Memory B cell (primary cell): ENCODE data around the gene PNPLA6.
A peak's percentile ranks its signal among the peaks of the same experiment; 100 is the strongest.
"Not testable (repeated sequence)": the region's sequence is repeated elsewhere in the genome, so short reads cannot be mapped to it uniquely, and the experiment has no call there.

ENCODE experiments used
- ATAC-seq: fragments of 150-1000 bp; cut with Tn5 transposase; 2 replicates; pipeline ENCODE4 v1.10.0; 2021; ENCODE audit warnings: low read depth, mild to moderate bottlenecking, moderate library complexity
- DNase-seq, 2 donors: peaks; one replicate each; pipeline ENCODE4 v3.0.0; 2022; ENCODE audit warnings: low spot score in 2 of 2
- H3K27ac Mint-ChIP-seq: one replicate; pipeline ENCODE4 v1.8.0; 2022; ENCODE audit warnings: mild to moderate bottlenecking, moderate library complexity, mixed read lengths
- H3K27me3 Mint-ChIP-seq: one replicate; pipeline ENCODE4 v1.8.0; 2022; ENCODE audit warnings: mixed read lengths
- H3K36me3 Mint-ChIP-seq: one replicate; pipeline ENCODE4 v1.8.0; 2022; ENCODE audit warnings: mild to moderate bottlenecking, mixed read lengths
- H3K4me1 Mint-ChIP-seq: one replicate; pipeline ENCODE4 v1.8.0; 2022; ENCODE audit warnings: mixed read lengths
- H3K4me3 Mint-ChIP-seq: one replicate; pipeline ENCODE4 v1.8.0; 2022; ENCODE audit warnings: mild to moderate bottlenecking, moderate library complexity, mixed read lengths
- H3K9me3 Mint-ChIP-seq: one replicate; pipeline ENCODE4 v1.8.0; 2022; ENCODE audit warnings: mixed read lengths

PNPLA6 gene

GRCh38 chr19:7533925-7534480 lies 1.5 kb upstream of the PNPLA6 start:
- Mint-ChIP-seq H3K9me3 (no peaks in the 10 kb centered on the region), H3K4me1 (peaks cover 24% of the 10 kb centered on the region), H3K27me3 (no peaks in the 10 kb centered on the region), H3K36me3 (peaks cover 9% of the 10 kb centered on the region), H3K27ac (peak overlapping the region; percentile 90), H3K4me3 (peak overlapping the region; percentile 94)
- peak; percentile 57 for ATAC-seq
- peak; percentile 66 to 71 for DNase-seq

- peaks cover 7% of the 10 kb centered on the region for H3K36me3 Mint-ChIP-seq
- DNase-seq (peak in 1 of 2 donors; percentile 48), ATAC-seq (peak; percentile 12)
- H3K4me1 Mint-ChIP-seq: peaks cover 24% of the 10 kb centered on the region
- H3K9me3 Mint-ChIP-seq: no peaks in the 10 kb centered on the region
- H3K27me3 Mint-ChIP-seq: no peaks in the 10 kb centered on the region
- H3K27ac Mint-ChIP-seq: peak overlapping the region; percentile 90
- peak overlapping the region; percentile 94 for H3K4me3 Mint-ChIP-seq
Measured at GRCh38 chr19:7534531-7535046, 928 bp upstream of the PNPLA6 start.

- no peaks in the 10 kb centered on the region for H3K9me3 Mint-ChIP-seq
- ATAC-seq: peak; percentile 1
- no peaks in the 10 kb centered on the region for H3K27me3 Mint-ChIP-seq
- H3K4me3 Mint-ChIP-seq: peak overlapping the region; percentile 94
- H3K27ac Mint-ChIP-seq: peak overlapping the region; percentile 90
- peaks cover 24% of the 10 kb centered on the region for H3K4me1 Mint-ChIP-seq
- no peak for DNase-seq
- peaks cover 12% of the 10 kb centered on the region for H3K36me3 Mint-ChIP-seq
Measured at GRCh38 chr19:7535998-7536695, 630 bp downstream of the PNPLA6 start.

- H3K9me3 Mint-ChIP-seq, H3K27me3 Mint-ChIP-seq, H3K4me3 Mint-ChIP-seq, DNase-seq, ATAC-seq, H3K27ac Mint-ChIP-seq: not testable (repeated sequence)
- Mint-ChIP-seq H3K4me1 (peaks cover 27% of the 10 kb centered on the region), H3K36me3 (peaks cover 28% of the 10 kb centered on the region)
Measured at GRCh38 chr19:7538990-7539389, 3.5 kb downstream of the PNPLA6 start.

GRCh38 chr19:7539827-7540425 lies 4.4 kb downstream of the PNPLA6 start:
- Mint-ChIP-seq H3K27me3 (no peaks in the 10 kb centered on the region), H3K27ac (no peak overlapping the region), H3K4me3 (no peak overlapping the region), H3K36me3 (peaks cover 28% of the 10 kb centered on the region), H3K9me3 (no peaks in the 10 kb centered on the region), H3K4me1 (peaks cover 24% of the 10 kb centered on the region)
- ATAC-seq: no peak
- no peak for DNase-seq

GRCh38 chr19:7540761-7541474 lies 5.4 kb downstream of the PNPLA6 start:
- Mint-ChIP-seq H3K27ac (no peak overlapping the region), H3K4me3 (no peak overlapping the region), H3K27me3 (no peaks in the 10 kb centered on the region), H3K36me3 (peaks cover 29% of the 10 kb centered on the region), H3K4me1 (peaks cover 28% of the 10 kb centered on the region), H3K9me3 (no peaks in the 10 kb centered on the region)
- no peak for ATAC-seq
- DNase-seq: no peak

- H3K4me1 Mint-ChIP-seq: peaks cover 27% of the 10 kb centered on the region
- H3K4me3 Mint-ChIP-seq: no peak overlapping the region
- H3K36me3 Mint-ChIP-seq: peaks cover 30% of the 10 kb centered on the region
- no peaks in the 10 kb centered on the region for H3K27me3 Mint-ChIP-seq
- no peak for DNase-seq
- H3K9me3 Mint-ChIP-seq: no peaks in the 10 kb centered on the region
- ATAC-seq: no peak
- no peak overlapping the region for H3K27ac Mint-ChIP-seq
Measured at GRCh38 chr19:7541475-7541824, 5.9 kb downstream of the PNPLA6 start.

GRCh38 chr19:7541828-7542443 lies 6.4 kb downstream of the PNPLA6 start:
- no peaks in the 10 kb centered on the region for H3K27me3 Mint-ChIP-seq
- no peak overlapping the region for H3K27ac Mint-ChIP-seq
- H3K4me3 Mint-ChIP-seq: no peak overlapping the region
- no peak for DNase-seq
- H3K9me3 Mint-ChIP-seq: no peaks in the 10 kb centered on the region
- ATAC-seq: no peak
- peaks cover 24% of the 10 kb centered on the region for H3K4me1 Mint-ChIP-seq
- H3K36me3 Mint-ChIP-seq: peaks cover 30% of the 10 kb centered on the region

- Mint-ChIP-seq H3K4me1 (peaks cover 18% of the 10 kb centered on the region), H3K9me3 (no peaks in the 10 kb centered on the region), H3K36me3 (peaks cover 27% of the 10 kb centered on the region), H3K27me3 (no peaks in the 10 kb centered on the region), H3K4me3 (no peak overlapping the region), H3K27ac (no peak overlapping the region)
- no peak for ATAC-seq
- no peak for DNase-seq
Measured at GRCh38 chr19:7542556-7543348, 7.2 kb downstream of the PNPLA6 start.

- DNase-seq (no peak), ATAC-seq (no peak)
- Mint-ChIP-seq H3K27me3 (no peaks in the 10 kb centered on the region), H3K27ac (no peak overlapping the region), H3K36me3 (peaks cover 24% of the 10 kb centered on the region), H3K4me1 (peaks cover 18% of the 10 kb centered on the region), H3K4me3 (no peak overlapping the region), H3K9me3 (no peaks in the 10 kb centered on the region)
Measured at GRCh38 chr19:7544626-7545025, 9.1 kb downstream of the PNPLA6 start.

- no peak for ATAC-seq
- peaks cover 18% of the 10 kb centered on the region for H3K4me1 Mint-ChIP-seq
- H3K27me3 Mint-ChIP-seq: no peaks in the 10 kb centered on the region
- H3K27ac Mint-ChIP-seq: no peak overlapping the region
- no peaks in the 10 kb centered on the region for H3K9me3 Mint-ChIP-seq
- DNase-seq: no peak
- peaks cover 24% of the 10 kb centered on the region for H3K36me3 Mint-ChIP-seq
- no peak overlapping the region for H3K4me3 Mint-ChIP-seq
Measured at GRCh38 chr19:7545300-7545699, 9.8 kb downstream of the PNPLA6 start.

- peak overlapping the region; percentile 11 for H3K27ac Mint-ChIP-seq
- peaks cover 24% of the 10 kb centered on the region for H3K36me3 Mint-ChIP-seq
- no peaks in the 10 kb centered on the region for H3K27me3 Mint-ChIP-seq
- H3K9me3 Mint-ChIP-seq: no peaks in the 10 kb centered on the region
- H3K4me3 Mint-ChIP-seq: no peak overlapping the region
- DNase-seq: no peak
- peaks cover 18% of the 10 kb centered on the region for H3K4me1 Mint-ChIP-seq
- ATAC-seq: no peak
Measured at GRCh38 chr19:7545904-7546303, 10.4 kb downstream of the PNPLA6 start.

GRCh38 chr19:7547159-7547558 lies 11.6 kb downstream of the PNPLA6 start:
- no peak overlapping the region for H3K4me3 Mint-ChIP-seq
- H3K36me3 Mint-ChIP-seq: peaks cover 21% of the 10 kb centered on the region
- H3K27me3 Mint-ChIP-seq: no peaks in the 10 kb centered on the region
- ATAC-seq (no peak), DNase-seq (no peak)
- H3K9me3 Mint-ChIP-seq: no peaks in the 10 kb centered on the region
- H3K27ac Mint-ChIP-seq: no peak overlapping the region
- peaks cover 18% of the 10 kb centered on the region for H3K4me1 Mint-ChIP-seq
